GM23248 (cell line): Measurements from ENCODE around the gene FSTL4. TPM values are rescaled to one million over a fixed set of nuclear protein-coding genes. Genes with fewer than 3 reads are reported as not detected.

Source experiments
- DNase-seq: peaks from one replicate; pipeline ENCODE4 v3.0.0-alpha.2; 2015
- H2AFZ ChIP-seq: fragments of 200-600 bp; sonication (generic); 2 replicates; pipeline ENCODE4 v1.6.1; 2016; ENCODE audit warnings: antibody characterized with exemption
- H3F3A ChIP-seq: fragments of 200-600 bp; sonication (generic); 2 replicates; pipeline ENCODE4 v1.6.1; 2016; ENCODE audit warnings: mild to moderate bottlenecking, antibody characterized with exemption, mixed run types; ENCODE audit not compliant: insufficient read depth
- H3K27ac ChIP-seq: fragments of 200-600 bp; sonication (generic); 2 replicates; pipeline ENCODE4 v1.5.1; 2016; ENCODE audit warnings: mild to moderate bottlenecking
- H3K27me3 ChIP-seq: fragments of 200-600 bp; sonication (generic); replicated peaks from 2 replicates; pipeline ENCODE4 v1.6.1; 2016; ENCODE audit warnings: mild to moderate bottlenecking; ENCODE audit not compliant: insufficient read depth
- H3K36me3 ChIP-seq: fragments of 200-600 bp; sonication (generic); 2 replicates; pipeline ENCODE4 v1.6.1; 2016; ENCODE audit warnings: low read depth, mild to moderate bottlenecking
- H3K4me1 ChIP-seq: fragments of 200-600 bp; sonication (generic); 2 replicates; pipeline ENCODE4 v1.6.1; 2016; ENCODE audit warnings: mild to moderate bottlenecking; ENCODE audit not compliant: insufficient read depth
- H3K4me2 ChIP-seq: fragments of 200-600 bp; sonication (generic); one replicate; pipeline ENCODE4 v1.6.1; 2016; ENCODE audit warnings: mild to moderate bottlenecking; ENCODE audit not compliant: unreplicated experiment
- H3K4me3 ChIP-seq: fragments of 200-600 bp; sonication (generic); 2 replicates; pipeline ENCODE4 v1.5.1; 2016; ENCODE audit warnings: mild to moderate bottlenecking
- H3K79me2 ChIP-seq: fragments of 200-600 bp; sonication (generic); 2 replicates; pipeline ENCODE4 v1.6.1; 2016; ENCODE audit warnings: mild to moderate bottlenecking; ENCODE audit not compliant: insufficient read depth
- H3K9ac ChIP-seq: fragments of 200-600 bp; sonication (generic); 2 replicates; pipeline ENCODE4 v1.6.1; 2016; ENCODE audit warnings: mild to moderate bottlenecking
- H3K9me2 ChIP-seq: fragments of 200-600 bp; sonication (generic); 2 replicates; pipeline ENCODE4 v1.6.1; 2016; ENCODE audit warnings: mixed run types, mild to moderate bottlenecking, moderate library complexity; ENCODE audit not compliant: insufficient read depth
- H3K9me3 ChIP-seq: fragments of 200-600 bp; sonication (generic); one replicate; pipeline ENCODE4 v1.6.1; 2017; ENCODE audit warnings: low read depth
- H4K20me1 ChIP-seq: fragments of 200-600 bp; sonication (generic); 2 replicates; pipeline ENCODE4 v1.6.0; 2016; ENCODE audit not compliant: insufficient read depth
- EZH2 ChIP-seq: fragments of 200-600 bp; sonication (generic); IDR thresholded peaks from 2 replicates; pipeline ENCODE4 v1.6.1; 2018; ENCODE audit warnings: antibody characterized with exemption, mild to moderate bottlenecking; ENCODE audit not compliant: insufficient read depth, poor library complexity, severe bottlenecking
- EZH2phosphoT487 ChIP-seq: fragments of 200-600 bp; sonication (generic); IDR thresholded peaks from 2 replicates; pipeline ENCODE4 v1.6.1; 2018; ENCODE audit warnings: antibody characterized with exemption, moderate library complexity, mild to moderate bottlenecking, low read depth; ENCODE audit not compliant: insufficient read depth
- WGBS, 2 experiments: methylation state at CpG; one replicate each; pipeline ENCODE4 v1.1.6; 2015 to 2017; ENCODE audit warnings: low lambda C conversion rate in 2 of 2, low coverage in 1 of 2; ENCODE audit errors: missing lambda C conversion rate in 2 of 2; 5-methylcytosine and 5-hydroxymethylcytosine counted together
- in situ Hi-C: fragments of 300-500 bp; cut with MboI; formaldehyde crosslinking; loops from 2 replicates; pipeline ENCODE4 v1.15.0; 2020
- polyA plus RNA-seq: library from polyadenylated mRNA; unstranded; fragments of >200 nt; fragmentation: Nextera tagmentation; extraction: Ambion mirVana; gene quantifications from 2 replicates; pipeline ENCODE4 v1.2.1, GENCODE V29; 2016
- total RNA-seq: library from RNA; depleted of rRNA; stranded (reverse); fragments of >200 nt; shearing (Covaris generic); gene quantifications from 2 replicates; pipeline ENCODE4 v1.2.3, GENCODE V29; 2014; rRNA removed

The FSTL4 gene
- total RNA-seq (not detected in 2 replicates), polyA plus RNA-seq (not detected in 2 replicates)

DNA sequence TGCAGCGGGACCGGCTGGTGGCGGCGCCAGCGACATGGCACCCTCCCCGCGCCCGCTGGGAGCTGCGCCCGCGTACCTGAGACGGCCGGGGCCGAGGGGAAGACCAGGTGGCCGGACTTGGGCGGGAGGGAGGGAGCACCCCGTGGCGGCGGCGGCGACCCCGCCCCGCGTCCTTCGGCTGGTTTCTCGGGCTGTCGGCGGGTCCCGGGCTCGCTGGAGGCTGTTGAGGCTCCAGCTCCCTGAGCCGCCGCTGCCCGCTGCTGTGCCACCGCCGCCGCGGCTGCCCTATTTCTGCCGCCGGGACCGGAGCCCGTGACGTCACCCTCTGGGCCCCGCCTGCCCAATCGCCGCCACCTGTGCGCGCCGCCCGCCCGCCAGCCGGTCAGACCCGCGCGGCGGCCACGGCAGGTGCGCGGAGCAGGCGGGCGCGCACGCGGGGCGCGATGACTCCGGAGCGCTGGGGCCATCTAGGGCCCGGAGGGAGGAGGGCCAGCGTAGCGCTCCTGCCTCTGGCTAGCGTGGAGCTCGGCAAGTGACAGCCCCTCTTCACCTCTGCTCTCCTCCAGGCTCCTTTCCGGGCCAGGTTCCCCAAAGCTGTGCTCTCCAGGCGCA lies at the start of gene FSTL4:
Gene FSTL4 (minus strand): TSS at position 293 of the 612 bp plus-strand sequence.
- Histone ChIP-seq H3K36me3 (no peaks in the 10 kb centered on the region), H2AFZ (no peak within 1 kb of the TSS), H4K20me1 (no peaks in the 10 kb centered on the region), H3K27me3 (peaks cover 69% of the 10 kb centered on the region), H3K9me2 (no peaks in the 10 kb centered on the region), H3K4me1 (no peaks in the 10 kb centered on the region), H3K4me3 (no peak within 1 kb of the TSS), H3K9ac (no peak within 1 kb of the TSS), H3K9me3 (no peaks in the 10 kb centered on the region), H3K27ac (no peak within 1 kb of the TSS), H3F3A (no peaks in the 10 kb centered on the region), H3K4me2 (no peak within 1 kb of the TSS), H3K79me2 (no peaks in the 10 kb centered on the region)
- WGBS, 2 experiments, result 4 to 5% methylated on average over 35 to 46 of the region's 74 CpGs
- TF ChIP-seq EZH2 (no peak), EZH2phosphoT487 (no peak)
- in situ Hi-C loops, result no loop called here
- no peak for DNase-seq

DNA sequence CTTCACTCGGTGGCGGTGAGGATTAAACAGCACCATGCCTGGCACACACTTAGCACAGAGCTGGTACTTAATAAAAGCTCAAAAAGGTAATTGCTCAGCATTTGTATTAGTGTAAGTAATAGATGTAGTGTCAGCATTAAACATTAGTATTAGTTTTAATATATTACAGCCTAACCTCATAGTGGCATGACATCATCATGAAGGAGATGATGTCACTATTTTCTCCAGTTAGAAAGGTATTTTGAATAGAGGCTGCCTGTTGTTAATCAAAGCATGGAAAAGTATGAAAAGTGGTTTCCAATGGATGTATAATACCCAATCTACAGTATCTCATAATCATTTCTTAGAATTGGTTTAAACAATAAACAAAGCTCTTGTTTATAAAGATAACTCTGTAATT lies 49.0 kb upstream of the FSTL4 start:
- H3K9me3 ChIP-seq, result no peaks in the 10 kb centered on the region

DNA sequence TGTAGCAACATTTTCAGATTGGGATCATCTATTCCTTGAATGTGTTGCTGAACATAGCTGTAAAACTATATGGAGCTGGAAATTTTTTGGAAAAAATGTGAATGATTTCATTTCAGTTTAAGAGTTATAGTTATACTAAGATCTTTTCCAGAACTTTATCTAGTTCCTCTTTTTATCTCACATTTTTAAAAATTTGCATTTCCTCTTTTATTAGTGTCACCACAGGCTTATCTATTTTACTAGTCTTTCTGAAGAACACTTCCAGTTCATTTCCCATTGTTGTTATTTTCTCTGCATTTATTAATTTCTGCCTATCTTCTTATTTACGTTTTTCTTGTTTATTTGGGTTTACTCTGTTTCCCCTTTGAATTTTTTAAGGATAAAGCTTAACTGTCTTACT lies 46.0 kb upstream of the FSTL4 start:
- Histone ChIP-seq H3K4me2 (no peak overlapping the region), H3K79me2 (no peaks in the 10 kb centered on the region), H3K9me2 (no peaks in the 10 kb centered on the region), H3K9me3 (no peaks in the 10 kb centered on the region), H3K4me1 (no peaks in the 10 kb centered on the region), H2AFZ (no peak overlapping the region), H3K4me3 (no peak overlapping the region), H4K20me1 (no peaks in the 10 kb centered on the region), H3K27me3 (peaks cover 3% of the 10 kb centered on the region; the same call in 1 of the 2 replicates), H3K9ac (no peak overlapping the region), H3K36me3 (no peaks in the 10 kb centered on the region), H3K27ac (no peak overlapping the region), H3F3A (no peaks in the 10 kb centered on the region)
- DNase-seq, result no peak
- TF ChIP-seq EZH2 (no peak), EZH2phosphoT487 (no peak)
- 6% methylated on average over 1 of the region's 1 CpG for whole genome bisulfite sequencing, 2 experiments
- in situ Hi-C loops, result no loop called here

More for the DNA sequence above, 49.0 kb upstream of the FSTL4 start:
- Histone ChIP-seq H4K20me1 (no peaks in the 10 kb centered on the region), H3K27me3 (peaks cover 3% of the 10 kb centered on the region; the same call in 1 of the 2 replicates), H3K36me3 (no peaks in the 10 kb centered on the region), H3K79me2 (no peaks in the 10 kb centered on the region), H3K4me3 (no peak overlapping the region), H2AFZ (no peak overlapping the region), H3K9ac (no peak overlapping the region), H3K4me1 (0 out of 2 replicates have a peak, but pooled peaks cover 2% of the 10 kb centered on the region), H3K27ac (no peak overlapping the region), H3F3A (0 out of 2 replicates have a peak, but pooled peaks cover 8% of the 10 kb centered on the region), H3K9me2 (no peaks in the 10 kb centered on the region), H3K4me2 (no peak overlapping the region)
- in situ Hi-C loops, result no loop called here
- 73 to 76% methylated on average over 2 of the region's 2 CpGs for WGBS, 2 experiments
- DNase-seq, result no peak
- no peak for TF ChIP-seq EZH2
- TF ChIP-seq EZH2phosphoT487, result no peak

DNA sequence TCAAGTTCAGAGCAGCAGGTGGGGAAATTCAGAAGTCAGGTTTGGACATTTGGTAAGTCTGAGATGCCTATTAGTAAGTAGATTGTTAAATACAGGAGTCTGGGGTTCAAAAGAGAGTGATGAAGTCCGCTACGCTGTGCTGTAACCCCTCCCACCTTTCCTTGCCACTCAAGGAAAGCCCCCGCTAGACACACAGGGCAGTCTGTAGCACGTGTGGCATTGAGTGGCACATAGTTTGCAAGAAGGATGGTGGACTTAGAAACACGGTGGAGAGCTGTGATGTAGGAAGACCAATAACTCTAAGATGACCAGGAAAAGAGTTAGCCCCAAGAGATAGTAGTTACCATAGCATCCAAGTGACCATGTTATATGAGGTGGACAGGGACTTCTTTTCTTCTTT lies 44.7 kb upstream of the FSTL4 start:
- H3K27ac ChIP-seq, result no peak overlapping the region
- H3K27me3 ChIP-seq, result peaks cover 3% of the 10 kb centered on the region; the same call in 1 of the 2 replicates
- no peak overlapping the region for H3K4me2 ChIP-seq
- no peak for DNase-seq
- no peak overlapping the region for H2AFZ ChIP-seq
- H3F3A ChIP-seq, result no peaks in the 10 kb centered on the region
- no peaks in the 10 kb centered on the region for H3K9me3 ChIP-seq
- H3K4me3 ChIP-seq, result no peak overlapping the region
- H3K4me1 ChIP-seq, result no peaks in the 10 kb centered on the region
- 39 to 46% methylated on average over 5 of the region's 5 CpGs for WGBS, 2 experiments
- no peaks in the 10 kb centered on the region for H3K36me3 ChIP-seq
- H3K9me2 ChIP-seq, result no peaks in the 10 kb centered on the region
- no peak for TF ChIP-seq EZH2phosphoT487
- no peak for TF ChIP-seq EZH2
- H4K20me1 ChIP-seq, result no peaks in the 10 kb centered on the region
- no peaks in the 10 kb centered on the region for H3K79me2 ChIP-seq
- in situ Hi-C loops, result no loop called here
- no peak overlapping the region for H3K9ac ChIP-seq

DNA sequence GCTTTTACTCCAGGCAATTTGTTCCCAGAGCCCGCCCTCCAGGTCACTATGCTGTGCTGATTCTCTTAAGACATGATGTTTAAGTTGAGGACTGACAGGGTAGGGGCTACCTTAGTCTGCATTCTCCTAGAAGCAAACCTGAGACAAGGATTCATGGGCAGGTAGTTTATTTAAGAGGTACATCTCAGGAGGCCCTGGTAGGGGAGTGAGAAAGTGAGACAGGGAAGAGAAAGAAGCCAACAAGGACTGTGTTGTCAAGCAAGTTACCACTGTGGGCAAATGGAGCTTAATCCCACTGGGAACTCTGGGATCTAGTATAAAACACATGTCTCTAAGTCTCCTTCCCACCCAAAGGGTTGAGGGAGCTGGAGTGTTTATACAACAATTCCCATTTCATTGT lies 43.6 kb upstream of the FSTL4 start:
- Histone ChIP-seq H3K27me3 (peaks cover 3% of the 10 kb centered on the region; the same call in 1 of the 2 replicates), H3K9me2 (no peaks in the 10 kb centered on the region), H4K20me1 (no peaks in the 10 kb centered on the region), H3K79me2 (no peaks in the 10 kb centered on the region), H3K4me1 (no peaks in the 10 kb centered on the region), H3K4me3 (no peak overlapping the region), H3K36me3 (no peaks in the 10 kb centered on the region), H3K9ac (no peak overlapping the region), H3K27ac (no peak overlapping the region), H3F3A (no peaks in the 10 kb centered on the region), H2AFZ (no peak overlapping the region), H3K9me3 (no peaks in the 10 kb centered on the region), H3K4me2 (no peak overlapping the region)
- no peak for DNase-seq
- in situ Hi-C loops, result no loop called here
- no peak for TF ChIP-seq EZH2phosphoT487
- no peak for TF ChIP-seq EZH2
- WGBS, 2 experiments, result 13 to 16% methylated on average over 1 of the region's 1 CpG
